Activated CD8-positive, alpha-beta memory T cell treated with anti-CD3 and anti-CD28 coated beads, Interleukin-2, amount 50 U/mL, for 24 hours (primary cell): Measurements from ENCODE around the gene SNTA1.
"Not testable (repeated sequence)": the region's sequence is repeated elsewhere in the genome, so short reads cannot be mapped to it uniquely, and the experiment has no call there.

Experiments
- DNase-seq: peaks from one replicate; pipeline ENCODE4 v3.0.0-alpha.2; 2020; ENCODE audit errors: extremely low read depth

The SNTA1 gene

GRCh38 chr20:33465481-33466302, 22.1 kb upstream of the SNTA1 start:
- no peak for DNase-seq

- not testable (repeated sequence) for DNase-seq
These were observed 21.2 kb upstream of the SNTA1 start for GRCh38 chr20:33464759-33465158.

- DNase-seq: no peak
These were observed 20.0 kb upstream of the SNTA1 start for GRCh38 chr20:33463332-33464101.

GRCh38 chr20:33460711-33461110, 17.1 kb upstream of the SNTA1 start:
- DNase-seq: no peak

- no peak for DNase-seq
These were observed 16.0 kb upstream of the SNTA1 start for GRCh38 chr20:33459599-33459998.

- DNase-seq: peak; percentile 49
These were observed 13.5 kb upstream of the SNTA1 start for GRCh38 chr20:33456916-33457642.

- DNase-seq: no peak
These were observed 7.3 kb upstream of the SNTA1 start for GRCh38 chr20:33450867-33451266.

GRCh38 chr20:33445881-33446625, 2.5 kb upstream of the SNTA1 start:
- no peak for DNase-seq

GRCh38 chr20:33444797-33445560, 1.4 kb upstream of the SNTA1 start:
- DNase-seq: no peak

GRCh38 chr20:33443006-33443511, 504 bp downstream of the SNTA1 start:
- no peak for DNase-seq

GRCh38 chr20:33442136-33443005, 1.2 kb downstream of the SNTA1 start:
- DNase-seq: no peak

GRCh38 chr20:33441142-33441955, 2.2 kb downstream of the SNTA1 start:
- no peak for DNase-seq

GRCh38 chr20:33440562-33440961, 3.0 kb downstream of the SNTA1 start:
- not testable (repeated sequence) for DNase-seq

- DNase-seq: no peak
These were observed 5.1 kb downstream of the SNTA1 start for GRCh38 chr20:33438481-33438880.

GRCh38 chr20:33437141-33437911, 6.2 kb downstream of the SNTA1 start:
- no peak for DNase-seq

GRCh38 chr20:33434434-33434833, 9.1 kb downstream of the SNTA1 start:
- no peak for DNase-seq

GRCh38 chr20:33433465-33434234, 9.9 kb downstream of the SNTA1 start:
- no peak for DNase-seq
